Activated naive CD4-positive, alpha-beta T cell (primary cell): Measurements from ENCODE around the gene SHISA5.
"Not testable (repeated sequence)": the region's sequence is repeated elsewhere in the genome, so short reads cannot be mapped to it uniquely, and the experiment has no call there.

ENCODE experiments used
- DNase-seq, 4 experiments: peaks; one replicate each; lab custom pipeline; 2025; lab: John Stamatoyannopoulos, UW

Gene SHISA5, protein sequence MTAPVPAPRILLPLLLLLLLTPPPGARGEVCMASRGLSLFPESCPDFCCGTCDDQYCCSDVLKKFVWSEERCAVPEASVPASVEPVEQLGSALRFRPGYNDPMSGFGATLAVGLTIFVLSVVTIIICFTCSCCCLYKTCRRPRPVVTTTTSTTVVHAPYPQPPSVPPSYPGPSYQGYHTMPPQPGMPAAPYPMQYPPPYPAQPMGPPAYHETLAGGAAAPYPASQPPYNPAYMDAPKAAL

DNA sequence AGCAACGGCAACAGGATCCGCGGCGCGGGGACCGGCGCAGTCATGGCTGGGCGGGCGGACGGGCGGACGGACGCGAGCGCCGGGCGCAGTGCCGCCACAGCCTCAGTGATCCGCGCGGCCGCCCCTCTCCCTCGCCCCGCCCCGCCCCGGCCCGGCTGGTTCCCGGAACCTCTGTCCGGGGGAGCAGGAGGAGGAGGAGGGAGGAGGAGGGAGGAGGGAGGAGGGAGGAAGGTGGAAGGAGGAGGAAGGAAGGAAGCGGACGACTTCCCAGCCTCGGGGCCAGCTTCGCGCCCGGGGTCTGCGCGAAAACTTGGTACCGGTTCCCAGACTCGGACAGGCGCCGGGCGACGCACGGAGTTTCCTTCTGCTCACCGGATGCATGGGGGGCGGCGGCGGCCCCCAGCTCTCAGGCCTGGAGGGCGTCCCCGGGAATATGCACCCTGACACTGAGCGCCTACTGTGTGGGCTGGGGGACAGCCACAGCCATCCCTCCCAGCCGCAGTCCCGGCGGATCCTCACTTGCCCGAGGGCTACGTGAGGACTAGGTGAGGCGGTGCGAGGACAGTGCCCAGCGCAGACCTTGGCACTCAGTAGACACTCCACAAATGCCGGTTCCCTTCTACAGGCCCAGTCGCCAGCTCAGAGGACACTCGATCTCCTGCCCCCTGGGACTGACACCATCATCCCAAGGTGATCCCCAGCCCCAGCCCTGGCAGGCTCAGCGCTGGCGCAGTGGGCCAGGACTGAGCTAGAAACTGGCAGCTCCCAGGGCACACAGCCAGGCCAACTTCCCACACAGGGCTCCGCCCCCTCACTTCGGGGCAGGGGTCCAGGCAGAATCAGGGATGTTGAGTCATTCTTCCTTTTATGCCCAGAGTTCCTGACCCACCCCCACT lies at the start of gene SHISA5:
TSS of gene SHISA5 (minus strand) at position 124 of the 896 bp plus-strand sequence. CDS start at position 44, 80 bp downstream.
- peak in 2 of 4 experiments; percentile 25 to 55 for DNase-seq

DNA sequence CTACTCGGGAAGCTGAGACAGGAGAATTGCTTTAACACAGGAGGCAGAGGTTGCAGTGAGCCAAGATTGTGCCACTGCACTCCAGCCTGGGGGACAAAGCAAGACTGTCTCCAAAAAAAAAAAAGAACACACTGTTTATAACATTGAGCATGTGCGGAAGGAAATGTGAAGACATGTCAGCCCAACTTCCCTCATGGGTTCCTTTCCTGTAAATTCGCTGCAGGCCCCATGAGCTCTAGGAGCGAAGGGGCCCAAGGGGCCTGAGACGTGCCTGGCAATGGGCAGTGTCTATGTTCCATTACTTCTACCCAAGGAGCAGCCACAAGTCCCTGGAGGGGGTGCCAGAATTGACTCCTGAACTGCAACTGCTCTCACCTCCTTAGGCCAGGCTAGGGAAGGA lies 49.4 kb upstream of the SHISA5 start:
- no peak for DNase-seq

DNA sequence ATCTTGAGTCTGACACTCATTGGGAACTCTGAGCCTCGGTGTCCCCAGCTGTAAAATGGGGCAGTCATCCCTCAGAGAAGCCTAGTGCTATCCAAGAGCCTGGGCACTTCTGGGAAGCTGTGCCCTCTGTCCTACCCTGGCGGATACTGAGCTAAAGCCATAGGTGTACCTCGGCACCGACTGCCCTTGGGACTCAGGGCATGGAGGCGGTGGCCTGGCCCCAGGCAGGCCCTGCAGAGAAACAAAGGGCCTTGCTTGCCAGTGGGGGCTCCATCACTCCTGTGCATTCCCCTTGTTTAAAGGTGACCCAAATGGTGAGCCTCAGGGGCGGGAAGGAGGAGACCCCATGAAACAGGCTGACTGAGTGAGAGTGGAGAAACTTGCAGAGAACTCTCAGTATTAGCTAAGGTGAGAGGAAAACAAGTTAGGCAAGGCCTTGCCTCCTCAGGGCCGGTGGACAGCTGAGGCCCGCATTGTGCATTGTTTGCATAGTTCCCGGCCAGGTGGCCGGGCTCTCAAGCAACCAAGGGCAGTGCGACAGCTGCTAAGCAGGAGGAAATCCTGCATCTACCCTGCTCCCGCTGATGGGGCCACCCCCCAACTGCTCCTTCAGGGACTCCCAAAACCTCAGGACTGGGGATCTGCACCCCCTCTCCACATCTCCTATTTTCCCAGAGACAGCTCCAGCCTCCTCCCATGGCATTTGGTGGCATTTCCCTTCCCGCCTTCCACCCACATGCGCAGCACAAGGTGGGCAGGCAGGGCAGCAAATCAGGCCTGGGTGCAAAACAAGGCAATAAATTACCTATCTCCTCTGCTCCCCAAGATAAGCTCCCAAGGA lies 48.4 kb upstream of the SHISA5 start:
- DNase-seq, result no peak

DNA sequence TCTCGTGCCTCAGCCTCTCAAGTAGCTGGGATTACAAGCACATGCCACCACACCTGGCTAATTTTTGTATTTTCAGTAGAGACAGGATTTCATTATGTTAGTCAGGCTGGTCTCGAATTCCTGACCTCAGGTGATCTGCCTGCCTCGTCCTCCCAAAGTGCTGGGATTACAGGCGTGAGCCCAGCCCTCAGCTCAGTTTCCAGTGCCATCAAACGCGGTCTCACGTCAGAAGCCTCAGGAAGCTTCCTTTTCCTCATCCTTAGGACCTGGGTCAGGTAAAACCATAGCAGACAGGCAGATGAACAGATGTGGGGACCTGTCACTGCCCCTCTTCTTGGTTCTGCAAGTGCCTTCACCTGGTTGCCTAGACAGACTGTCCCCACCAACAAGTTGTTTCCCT lies 47.7 kb upstream of the SHISA5 start:
- DNase-seq, result not testable (repeated sequence)

DNA sequence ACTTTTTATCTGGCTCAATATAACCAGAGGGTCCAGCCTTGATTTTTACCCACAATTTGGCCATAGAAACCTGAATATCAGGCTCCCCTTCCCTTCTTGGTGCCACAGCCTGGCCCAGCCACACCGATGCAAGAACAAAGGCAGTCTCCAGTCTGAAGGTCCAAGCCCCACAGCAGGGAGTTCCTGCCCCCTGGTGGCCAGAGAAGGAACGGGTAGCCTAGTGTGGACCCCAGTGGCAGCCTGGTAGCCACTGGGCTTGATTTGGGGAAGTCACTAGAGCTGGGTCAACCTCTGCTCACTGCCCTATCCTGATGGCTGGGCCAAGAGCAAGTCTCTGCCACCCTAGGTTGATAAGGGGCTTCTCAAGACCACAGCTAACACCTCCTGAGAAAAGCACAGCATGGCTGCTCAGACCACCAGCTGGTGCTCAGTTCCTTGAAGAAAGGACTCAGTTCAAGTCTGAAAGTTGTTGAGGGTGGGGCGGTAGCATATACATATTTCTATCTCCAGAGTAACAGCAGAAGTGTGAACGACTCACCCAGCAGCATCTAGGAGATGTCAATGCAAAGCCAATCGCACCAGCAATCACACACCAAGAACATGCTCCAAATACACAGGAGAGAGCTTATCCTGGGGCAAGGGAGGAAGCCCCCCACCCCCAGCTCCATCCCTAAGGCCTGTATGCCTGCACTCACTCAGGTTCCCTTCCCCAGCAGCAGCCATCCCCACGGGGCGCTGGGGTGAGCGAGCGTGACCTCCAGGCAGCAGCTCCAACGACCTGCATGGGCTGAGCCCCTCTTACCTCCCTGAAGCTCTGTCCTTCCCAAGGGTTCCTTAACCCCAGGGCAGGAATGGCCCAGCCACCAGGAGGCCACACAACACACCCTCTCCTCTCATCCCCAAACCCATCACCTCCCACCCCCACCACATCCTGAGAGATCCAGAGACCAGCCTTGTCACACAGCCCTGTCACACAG lies 45.0 kb upstream of the SHISA5 start:
- DNase-seq, result peak; percentile 54 to 83 (median 73)

DNA sequence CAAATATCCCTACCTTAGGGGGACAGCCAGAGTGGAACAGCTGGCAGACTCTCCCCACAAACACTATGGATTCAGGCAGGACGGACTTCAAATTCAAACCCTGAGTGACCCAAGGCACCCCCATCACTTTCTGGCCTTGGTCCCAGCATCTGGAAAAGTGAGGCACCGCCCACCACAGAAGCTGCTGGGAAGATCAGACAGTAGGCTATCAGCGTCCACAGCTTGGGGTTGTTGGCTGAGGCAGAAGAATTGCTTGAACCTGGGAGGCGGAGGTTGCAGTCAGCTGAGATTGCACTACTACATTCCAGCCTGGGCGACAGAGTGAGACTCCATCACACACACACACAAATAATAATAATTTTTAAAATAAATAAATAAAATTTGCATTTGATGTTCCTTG lies 44.2 kb upstream of the SHISA5 start:
- DNase-seq, result no peak

DNA sequence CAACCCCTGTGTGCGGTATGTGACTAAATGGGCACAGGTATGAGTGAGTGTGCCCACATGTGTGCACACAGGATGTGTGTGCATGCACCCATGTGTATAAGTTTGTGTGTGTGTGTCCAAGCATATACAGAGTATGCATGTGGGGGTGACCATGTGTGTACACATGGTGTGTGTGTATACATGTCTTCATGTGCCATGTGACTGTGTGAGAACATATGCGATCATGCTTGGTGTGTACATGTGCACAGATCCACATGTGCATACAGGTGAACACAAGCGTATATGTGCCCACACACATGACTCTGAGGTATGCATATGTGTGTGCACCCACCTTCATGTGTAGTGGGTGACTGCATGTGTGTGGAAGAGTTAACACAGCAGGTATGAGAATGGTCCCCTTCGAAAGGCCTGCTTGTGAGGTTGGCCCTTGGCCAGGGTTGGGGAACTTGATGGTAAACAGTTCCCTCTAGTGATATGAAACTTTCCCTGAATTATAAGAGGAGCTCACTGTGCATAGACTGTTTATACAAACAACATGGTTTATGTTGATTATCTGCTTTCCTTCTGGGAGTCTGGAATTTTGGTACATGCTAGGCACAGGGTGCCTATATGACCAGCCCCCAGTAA lies 42.3 kb upstream of the SHISA5 start:
- DNase-seq, result no peak

DNA sequence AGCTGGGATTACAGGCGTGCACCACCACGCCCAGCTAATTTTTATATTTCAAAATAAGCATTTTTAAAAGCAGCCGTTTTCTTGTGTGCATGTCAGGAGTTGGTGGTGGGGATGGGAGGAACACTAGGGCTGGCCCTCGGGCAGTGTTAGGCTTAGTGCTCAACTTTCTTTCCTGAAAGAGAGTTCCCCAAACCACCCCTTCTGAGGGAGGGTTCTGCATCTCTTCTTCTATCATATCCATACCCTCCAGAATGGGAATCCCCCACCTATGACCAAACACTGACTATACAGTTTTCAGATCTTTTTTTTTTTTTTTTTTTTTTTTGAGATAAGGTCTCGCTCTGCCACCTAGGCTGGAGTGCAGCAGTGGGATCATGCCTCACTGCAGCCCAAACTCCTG lies 40.2 kb upstream of the SHISA5 start:
- DNase-seq, result no peak

DNA sequence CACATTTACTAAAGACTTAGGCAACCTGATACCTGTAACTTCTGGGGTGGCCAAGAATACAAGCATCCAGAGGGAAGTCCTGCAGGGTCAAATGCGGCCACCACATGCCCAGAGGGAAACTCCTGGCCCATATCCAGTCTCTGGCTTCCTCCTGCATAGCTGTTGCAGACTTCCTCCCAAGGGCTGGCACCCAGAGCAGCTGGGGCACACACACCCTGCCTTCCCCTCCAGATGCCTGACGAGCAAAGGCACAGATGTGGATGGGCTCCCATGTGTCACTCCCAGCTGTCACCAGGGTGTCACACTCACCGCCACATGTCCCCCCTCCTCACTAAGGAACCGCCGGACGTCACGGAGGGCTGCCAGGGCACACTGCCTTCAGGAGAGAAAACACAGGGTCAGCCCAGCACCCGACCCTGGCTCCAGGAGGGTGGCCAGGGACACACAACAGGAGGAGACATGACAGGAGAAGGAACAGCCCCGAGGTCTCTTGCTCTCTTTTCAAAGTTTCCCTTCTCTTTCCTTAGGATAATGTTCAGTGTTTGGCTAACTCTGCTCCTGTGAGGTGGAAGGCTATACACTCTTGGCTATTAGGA lies 39.4 kb upstream of the SHISA5 start:
- no peak for DNase-seq

DNA sequence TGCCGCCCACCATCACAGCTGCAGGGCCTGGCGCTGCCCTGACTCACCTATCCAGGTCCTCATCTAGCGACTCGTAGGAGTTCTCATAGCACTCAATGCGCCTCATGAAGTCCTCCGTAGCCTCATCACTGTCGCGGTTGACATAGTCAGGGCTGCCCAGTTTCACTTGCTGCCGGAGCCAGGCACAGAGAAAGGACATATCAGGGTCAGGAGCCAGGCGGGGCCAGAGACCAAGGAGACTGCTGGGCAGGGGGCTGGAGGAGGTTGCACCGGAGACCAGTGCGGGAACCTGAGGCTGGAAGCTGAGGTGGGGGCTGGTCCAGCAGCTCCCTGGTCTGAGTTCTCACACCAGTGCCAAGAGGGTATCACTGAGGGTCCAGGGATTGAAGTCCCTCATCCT lies 34.5 kb upstream of the SHISA5 start:
- DNase-seq, result no peak

DNA sequence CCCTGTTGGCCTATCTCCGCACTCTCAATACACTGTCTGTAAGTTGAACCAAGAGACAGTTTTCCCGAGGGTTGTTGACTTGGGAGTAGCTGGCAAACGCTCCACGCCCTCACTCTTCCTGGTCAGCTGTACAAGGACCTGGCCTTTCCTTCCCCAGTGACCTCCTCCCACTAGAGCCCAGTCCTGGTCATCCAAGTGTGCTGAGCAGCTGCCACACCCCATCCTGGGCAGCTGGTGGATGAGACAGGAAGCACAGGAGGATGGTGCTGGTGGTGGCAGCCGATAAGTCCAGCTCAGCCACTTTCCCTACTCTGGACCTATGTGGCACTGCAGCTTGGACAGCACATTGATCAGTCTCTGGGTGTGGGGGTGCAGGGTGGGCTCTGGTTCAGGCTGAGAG lies 32.8 kb upstream of the SHISA5 start:
- DNase-seq, result no peak

DNA sequence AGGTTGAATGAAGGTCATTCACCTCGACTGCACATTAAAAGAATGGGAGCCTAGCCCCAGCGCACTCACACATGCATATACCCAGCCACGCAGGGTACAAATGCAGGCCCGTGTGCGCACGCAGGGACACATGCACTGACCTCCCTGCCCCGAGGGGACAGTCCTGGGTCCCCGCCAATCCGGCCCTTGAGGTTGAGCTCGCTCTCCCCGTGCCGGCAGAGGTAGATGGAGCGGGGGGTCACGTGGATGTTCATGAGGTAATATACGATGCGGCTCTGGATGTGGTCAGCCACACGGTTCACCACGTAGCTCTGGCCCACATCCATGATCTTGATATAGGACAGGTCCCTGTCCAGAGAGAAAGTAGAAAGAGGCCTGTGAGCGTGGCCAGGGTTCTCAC lies 32.1 kb upstream of the SHISA5 start:
- no peak for DNase-seq

DNA sequence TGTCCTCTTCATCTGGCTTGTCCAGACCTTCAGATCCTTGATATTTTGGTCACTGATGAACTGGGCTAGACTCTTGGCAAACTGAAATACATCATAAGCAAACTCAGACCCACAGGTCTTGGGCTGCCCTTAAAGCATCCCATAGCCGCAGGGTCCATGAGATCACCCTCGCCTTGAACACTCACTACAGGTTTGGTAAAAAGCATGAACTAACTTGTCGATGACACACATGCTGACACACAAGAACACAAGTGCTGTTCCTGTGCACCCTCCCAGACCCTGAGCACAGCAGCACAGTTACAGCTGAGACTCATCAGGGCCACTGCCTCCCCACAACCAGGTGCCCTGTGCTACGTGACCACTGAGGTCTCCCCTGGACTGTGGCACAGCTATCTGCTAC lies 31.6 kb upstream of the SHISA5 start:
- DNase-seq, result no peak

DNA sequence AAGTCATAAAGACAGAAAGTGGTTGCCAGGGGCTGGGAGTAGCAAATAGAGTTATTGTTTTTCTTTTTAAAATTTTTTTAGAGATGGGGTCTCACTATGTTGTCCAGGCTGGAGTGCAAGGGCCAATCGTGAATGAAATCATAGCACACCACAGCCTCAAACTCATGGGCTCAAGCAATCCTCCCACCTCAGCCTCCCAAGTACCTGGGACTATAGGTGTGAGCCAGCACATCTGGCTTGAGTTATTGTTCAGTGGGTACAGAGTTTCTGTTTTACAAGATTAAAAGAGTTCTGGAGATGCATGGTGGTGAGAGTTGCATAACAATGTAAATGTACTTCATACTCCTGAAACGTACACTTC lies 29.0 kb upstream of the SHISA5 start:
- DNase-seq, result no peak

DNA sequence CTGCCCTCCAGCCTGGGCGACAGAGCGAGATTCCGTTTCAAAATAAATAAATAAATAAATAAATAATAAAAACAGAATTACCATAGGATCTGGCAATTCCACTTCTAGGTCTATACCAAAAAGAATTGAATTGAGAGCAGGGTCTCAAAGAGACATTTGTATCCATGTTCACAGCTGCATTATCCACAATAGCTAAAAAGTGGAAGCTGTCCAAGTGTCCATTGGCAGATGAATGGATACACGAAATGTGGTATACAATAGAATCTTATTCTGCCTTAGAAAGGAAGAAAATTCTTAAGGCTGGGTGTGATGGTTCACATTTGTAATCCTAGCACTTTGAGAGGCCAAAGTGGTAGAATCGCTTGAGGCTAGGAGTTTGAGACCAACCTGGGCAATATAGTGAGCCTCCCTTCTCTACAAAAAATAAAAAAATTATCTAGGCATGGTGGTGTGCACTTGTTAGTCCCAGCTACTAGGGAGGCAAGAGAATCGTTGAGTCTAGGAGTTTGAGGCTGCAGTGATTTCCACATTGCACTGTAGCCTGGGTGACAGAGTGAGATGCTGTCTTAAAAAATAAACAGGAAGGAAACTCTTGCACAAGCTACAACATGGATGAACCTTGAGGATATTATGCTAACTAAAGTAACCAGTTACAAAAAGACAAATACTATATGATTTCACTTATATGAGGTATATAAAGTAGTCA lies 28.4 kb upstream of the SHISA5 start:
- DNase-seq, result no peak

DNA sequence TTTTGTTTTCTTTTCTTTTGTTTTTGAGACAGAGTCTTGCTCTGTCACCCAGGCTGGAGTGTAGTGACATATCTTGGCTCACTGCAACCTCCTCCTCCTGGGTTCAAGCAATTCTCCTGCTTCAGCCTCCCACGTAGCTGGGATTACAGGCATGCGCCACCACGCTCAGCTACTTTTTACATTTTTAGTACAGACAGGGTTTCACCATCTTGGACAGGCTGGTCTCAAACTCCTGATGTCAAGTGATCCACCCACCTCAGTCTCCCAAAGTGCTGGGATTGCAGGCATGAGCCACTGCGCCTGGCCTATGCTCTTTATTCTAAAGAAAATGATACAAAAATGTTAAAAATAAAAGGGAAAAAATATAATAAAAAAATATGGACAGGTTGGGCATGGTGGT lies 26.7 kb upstream of the SHISA5 start:
- DNase-seq, result not testable (repeated sequence)

DNA sequence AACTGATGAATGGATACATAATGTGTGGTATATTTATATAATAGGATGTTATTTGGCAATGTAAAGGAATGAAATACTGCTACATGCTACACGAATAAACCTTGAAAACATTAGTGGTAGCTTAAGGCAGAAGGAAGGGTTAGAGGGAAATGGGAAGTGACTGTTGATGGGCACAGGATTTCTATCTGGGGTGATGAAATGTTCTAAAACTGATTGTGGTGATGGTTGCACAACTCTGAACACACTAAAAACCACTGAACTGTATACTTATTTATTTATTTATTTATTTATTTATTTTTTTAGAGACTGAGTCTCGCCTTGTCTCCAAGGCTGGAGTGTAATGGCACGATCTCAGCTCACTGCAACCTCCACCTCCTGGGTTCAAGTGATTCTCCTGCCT lies 24.8 kb upstream of the SHISA5 start:
- DNase-seq, result no peak

DNA sequence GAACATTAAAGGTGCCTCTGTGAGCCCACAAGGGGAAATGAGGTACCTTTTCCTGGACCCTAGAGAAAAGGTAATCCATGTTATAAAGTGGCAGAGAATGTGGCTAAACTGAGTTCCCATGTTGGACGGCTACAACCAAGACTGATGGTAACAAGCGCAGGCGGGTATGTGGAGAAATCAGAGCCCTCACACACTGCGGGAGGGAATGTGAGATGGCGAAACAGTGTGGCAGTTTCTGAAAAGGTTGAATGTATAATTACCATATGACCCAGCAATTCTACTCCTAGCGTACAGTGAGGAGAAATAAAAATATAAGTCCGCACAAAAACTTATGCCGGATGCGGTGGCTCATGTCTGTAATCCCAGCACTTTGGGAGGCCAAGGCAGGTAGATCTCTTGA lies 24.1 kb upstream of the SHISA5 start:
- DNase-seq, result no peak

DNA sequence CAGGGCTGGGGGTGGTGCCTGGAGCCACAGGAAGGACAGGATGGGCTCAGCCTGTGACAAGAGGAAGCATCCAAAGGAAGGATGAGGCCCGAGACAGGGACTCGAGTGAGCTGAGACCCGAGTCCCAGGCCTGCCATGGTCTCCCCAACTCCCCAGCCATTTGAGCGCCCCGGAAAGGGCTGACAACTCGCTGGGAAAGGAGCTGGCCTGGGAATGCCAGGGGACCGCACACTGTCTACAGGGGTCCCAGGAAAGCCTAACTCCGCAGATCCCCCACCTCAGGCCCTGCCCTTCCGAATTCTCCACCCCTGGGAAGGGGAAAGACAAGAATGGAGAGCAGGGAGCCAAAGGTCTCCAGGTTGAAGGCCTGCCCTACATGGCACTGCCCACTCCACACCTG lies 21.0 kb upstream of the SHISA5 start:
- DNase-seq, result no peak

DNA sequence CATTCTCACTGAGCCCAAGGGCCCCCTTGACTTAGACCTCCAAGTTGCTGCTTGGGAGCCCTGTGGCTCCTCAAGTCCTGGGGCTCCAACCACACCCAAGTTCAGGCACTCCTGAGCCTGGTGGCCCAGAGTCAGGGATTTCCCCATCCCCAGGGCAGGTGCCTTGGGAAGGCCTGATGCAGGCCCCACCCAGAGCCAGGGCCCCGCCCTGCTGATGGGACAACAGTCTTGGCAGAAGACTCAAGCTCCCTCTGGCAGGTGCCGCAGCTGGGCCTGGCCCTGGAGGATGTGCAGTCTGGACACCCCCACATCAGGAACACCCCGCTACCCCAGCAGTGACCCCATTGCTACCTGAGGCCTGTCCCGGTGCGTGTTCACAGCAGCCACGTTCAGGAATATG lies 17.7 kb upstream of the SHISA5 start:
- DNase-seq, result no peak
